Measurements from ENCODE around the gene EEF1E1.
A peak's percentile ranks its signal among the peaks of the same experiment; 100 is the strongest.

The EEF1E1 gene

GRCh38 chr6:8069631-8070284, 32.6 kb downstream of the EEF1E1 start:
- H3K36me3 ChIP-seq (ENCODE audit: control insufficient read depth, insufficient read depth, low read length) = no peaks in the 10 kb centered on the region
- no peak overlapping the region for H3K4me3 ChIP-seq (ENCODE audit: low read depth, low read length)
- no peaks in the 10 kb centered on the region for H3K9me3 ChIP-seq (ENCODE audit: control insufficient read depth, insufficient read depth, low read length)
- peaks cover 2% of the 10 kb centered on the region for H3K4me1 ChIP-seq (ENCODE audit: control insufficient read depth, insufficient read depth, low read length)
- H3K27me3 ChIP-seq (ENCODE audit: control insufficient read depth, insufficient read depth, low read length) = no peaks in the 10 kb centered on the region
- H3K9ac ChIP-seq (ENCODE audit: low read depth, low read length) = no peak overlapping the region

GRCh38 chr6:8069151-8069550, 33.2 kb downstream of the EEF1E1 start:
- Histone ChIP-seq H3K9me3 (ENCODE audit: control insufficient read depth, insufficient read depth, low read length) (no peaks in the 10 kb centered on the region), H3K9ac (ENCODE audit: low read depth, low read length) (no peak overlapping the region), H3K4me1 (ENCODE audit: control insufficient read depth, insufficient read depth, low read length) (peaks cover 6% of the 10 kb centered on the region), H3K4me3 (ENCODE audit: low read depth, low read length) (no peak overlapping the region), H3K27me3 (ENCODE audit: control insufficient read depth, insufficient read depth, low read length) (no peaks in the 10 kb centered on the region), H3K36me3 (ENCODE audit: control insufficient read depth, insufficient read depth, low read length) (no peaks in the 10 kb centered on the region)

GRCh38 chr6:8066108-8066507, 36.2 kb downstream of the EEF1E1 start:
- H3K4me3 ChIP-seq (ENCODE audit: low read depth, low read length) = no peak overlapping the region
- peaks cover 6% of the 10 kb centered on the region for H3K4me1 ChIP-seq (ENCODE audit: control insufficient read depth, insufficient read depth, low read length)
- no peaks in the 10 kb centered on the region for H3K27me3 ChIP-seq (ENCODE audit: control insufficient read depth, insufficient read depth, low read length)
- H3K9ac ChIP-seq (ENCODE audit: low read depth, low read length) = no peak overlapping the region
- H3K36me3 ChIP-seq (ENCODE audit: control insufficient read depth, insufficient read depth, low read length) = no peaks in the 10 kb centered on the region
- no peaks in the 10 kb centered on the region for H3K9me3 ChIP-seq (ENCODE audit: control insufficient read depth, insufficient read depth, low read length)

GRCh38 chr6:8065519-8065911, 36.8 kb downstream of the EEF1E1 start:
- H3K9ac ChIP-seq (ENCODE audit: low read depth, low read length) = no peak overlapping the region
- H3K4me3 ChIP-seq (ENCODE audit: low read depth, low read length) = no peak overlapping the region
- H3K4me1 ChIP-seq (ENCODE audit: control insufficient read depth, insufficient read depth, low read length) = peaks cover 6% of the 10 kb centered on the region
- H3K36me3 ChIP-seq (ENCODE audit: control insufficient read depth, insufficient read depth, low read length) = no peaks in the 10 kb centered on the region
- H3K27me3 ChIP-seq (ENCODE audit: control insufficient read depth, insufficient read depth, low read length) = no peaks in the 10 kb centered on the region
- H3K9me3 ChIP-seq (ENCODE audit: control insufficient read depth, insufficient read depth, low read length) = no peaks in the 10 kb centered on the region

GRCh38 chr6:8064638-8065518, 37.5 kb downstream of the EEF1E1 start:
- Histone ChIP-seq H3K36me3 (ENCODE audit: control insufficient read depth, insufficient read depth, low read length) (no peaks in the 10 kb centered on the region), H3K27me3 (ENCODE audit: control insufficient read depth, insufficient read depth, low read length) (no peaks in the 10 kb centered on the region), H3K9ac (ENCODE audit: low read depth, low read length) (peak overlapping the region; percentile 1), H3K9me3 (ENCODE audit: control insufficient read depth, insufficient read depth, low read length) (no peaks in the 10 kb centered on the region), H3K4me1 (ENCODE audit: control insufficient read depth, insufficient read depth, low read length) (peaks cover 6% of the 10 kb centered on the region), H3K4me3 (ENCODE audit: low read depth, low read length) (no peak overlapping the region)

- Histone ChIP-seq H3K9ac (ENCODE audit: low read depth, low read length) (peak within 1 kb of the TSS; percentile 74), H3K4me1 (ENCODE audit: control insufficient read depth, insufficient read depth, low read length) (peaks cover 6% of the 10 kb centered on the region), H3K9me3 (ENCODE audit: control insufficient read depth, insufficient read depth, low read length) (no peaks in the 10 kb centered on the region), H3K4me3 (ENCODE audit: low read depth, low read length) (peak within 1 kb of the TSS; percentile 90), H3K36me3 (ENCODE audit: control insufficient read depth, insufficient read depth, low read length) (no peaks in the 10 kb centered on the region), H3K27me3 (ENCODE audit: control insufficient read depth, insufficient read depth, low read length) (no peaks in the 10 kb centered on the region)
These were observed 38.3 kb downstream of the EEF1E1 start, which contains the start of gene BLOC1S5 for GRCh38 chr6:8063761-8064637. TSS of gene BLOC1S5 (minus strand) at chr6:8064389. CDS start at chr6:8064376, 13 bp downstream.

GRCh38 chr6:8061736-8062135, 40.6 kb downstream of the EEF1E1 start:
- Histone ChIP-seq H3K36me3 (ENCODE audit: control insufficient read depth, insufficient read depth, low read length) (no peaks in the 10 kb centered on the region), H3K9me3 (ENCODE audit: control insufficient read depth, insufficient read depth, low read length) (no peaks in the 10 kb centered on the region), H3K4me1 (ENCODE audit: control insufficient read depth, insufficient read depth, low read length) (peaks cover 6% of the 10 kb centered on the region), H3K4me3 (ENCODE audit: low read depth, low read length) (no peak overlapping the region), H3K27me3 (ENCODE audit: control insufficient read depth, insufficient read depth, low read length) (no peaks in the 10 kb centered on the region), H3K9ac (ENCODE audit: low read depth, low read length) (no peak overlapping the region)

GRCh38 chr6:8060346-8060745, 42.0 kb downstream of the EEF1E1 start:
- H3K4me3 ChIP-seq (ENCODE audit: low read depth, low read length) = no peak overlapping the region
- peaks cover 6% of the 10 kb centered on the region for H3K4me1 ChIP-seq (ENCODE audit: control insufficient read depth, insufficient read depth, low read length)
- H3K27me3 ChIP-seq (ENCODE audit: control insufficient read depth, insufficient read depth, low read length) = no peaks in the 10 kb centered on the region
- H3K36me3 ChIP-seq (ENCODE audit: control insufficient read depth, insufficient read depth, low read length) = no peaks in the 10 kb centered on the region
- H3K9ac ChIP-seq (ENCODE audit: low read depth, low read length) = no peak overlapping the region
- H3K9me3 ChIP-seq (ENCODE audit: control insufficient read depth, insufficient read depth, low read length) = no peaks in the 10 kb centered on the region

GRCh38 chr6:8059129-8059528, 43.2 kb downstream of the EEF1E1 start:
- Histone ChIP-seq H3K4me3 (ENCODE audit: low read depth, low read length) (no peak overlapping the region), H3K4me1 (ENCODE audit: control insufficient read depth, insufficient read depth, low read length) (no peaks in the 10 kb centered on the region), H3K9me3 (ENCODE audit: control insufficient read depth, insufficient read depth, low read length) (no peaks in the 10 kb centered on the region), H3K9ac (ENCODE audit: low read depth, low read length) (no peak overlapping the region), H3K27me3 (ENCODE audit: control insufficient read depth, insufficient read depth, low read length) (no peaks in the 10 kb centered on the region), H3K36me3 (ENCODE audit: control insufficient read depth, insufficient read depth, low read length) (no peaks in the 10 kb centered on the region)

- H3K9ac ChIP-seq (ENCODE audit: low read depth, low read length) = no peak overlapping the region
- no peaks in the 10 kb centered on the region for H3K9me3 ChIP-seq (ENCODE audit: control insufficient read depth, insufficient read depth, low read length)
- no peak overlapping the region for H3K4me3 ChIP-seq (ENCODE audit: low read depth, low read length)
- no peaks in the 10 kb centered on the region for H3K36me3 ChIP-seq (ENCODE audit: control insufficient read depth, insufficient read depth, low read length)
- no peaks in the 10 kb centered on the region for H3K4me1 ChIP-seq (ENCODE audit: control insufficient read depth, insufficient read depth, low read length)
- no peaks in the 10 kb centered on the region for H3K27me3 ChIP-seq (ENCODE audit: control insufficient read depth, insufficient read depth, low read length)
These were observed 44.6 kb downstream of the EEF1E1 start for GRCh38 chr6:8057793-8058192.

GRCh38 chr6:8057263-8057662, 45.1 kb downstream of the EEF1E1 start:
- no peak overlapping the region for H3K9ac ChIP-seq (ENCODE audit: low read depth, low read length)
- no peaks in the 10 kb centered on the region for H3K9me3 ChIP-seq (ENCODE audit: control insufficient read depth, insufficient read depth, low read length)
- H3K27me3 ChIP-seq (ENCODE audit: control insufficient read depth, insufficient read depth, low read length) = no peaks in the 10 kb centered on the region
- H3K4me1 ChIP-seq (ENCODE audit: control insufficient read depth, insufficient read depth, low read length) = no peaks in the 10 kb centered on the region
- H3K36me3 ChIP-seq (ENCODE audit: control insufficient read depth, insufficient read depth, low read length) = no peaks in the 10 kb centered on the region
- H3K4me3 ChIP-seq (ENCODE audit: low read depth, low read length) = no peak overlapping the region
